Thyroid gland (tissue), 4 donors: ENCODE measurements around the gene MRPL45.

Experiments
- POLR2A ChIP-seq, 2 donors: fragments of 450-650 bp; IDR thresholded peaks; one replicate each; pipeline ENCODE4 v1.6.1; 2017; ENCODE audit warnings: antibody characterized with exemption in 2 of 2, mild to moderate bottlenecking in 2 of 2, moderate library complexity in 1 of 2
- TF ChIP-seq, protein P1 (sequence below), 6 experiments: fragments of 200-600 bp in 3 of 6; fragments of 450-650 bp in 3 of 6; sonication (generic) in 3 of 6; IDR thresholded peaks; one replicate each; pipeline ENCODE4 v1.5.1; 2016 to 2019; ENCODE audit warnings: antibody characterized with exemption in 6 of 6, mild to moderate bottlenecking in 2 of 6, inconsistent platforms in 1 of 6, moderate library complexity in 1 of 6

DNA sequence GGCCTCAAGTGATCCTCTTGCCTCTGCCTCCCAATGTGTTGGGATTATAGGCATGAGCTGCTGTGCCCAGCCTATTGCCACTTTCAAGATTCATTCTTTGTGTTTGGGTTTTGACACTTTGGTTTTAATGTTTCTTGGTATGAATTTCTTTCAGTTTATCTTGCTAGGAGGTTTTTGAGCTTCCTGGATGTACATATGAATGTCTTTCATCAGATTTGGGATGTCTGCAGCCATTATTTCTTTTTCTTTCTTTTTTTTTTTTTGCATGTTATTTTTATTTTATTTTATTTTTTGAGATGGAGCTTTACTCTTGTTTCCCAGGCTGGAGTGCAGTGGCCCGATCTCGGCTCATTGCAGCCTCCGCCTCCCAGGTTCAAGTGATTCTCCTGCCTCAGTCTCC is 18.5 kb downstream of the MRPL45 start:
- TF ChIP-seq, protein P1, sequence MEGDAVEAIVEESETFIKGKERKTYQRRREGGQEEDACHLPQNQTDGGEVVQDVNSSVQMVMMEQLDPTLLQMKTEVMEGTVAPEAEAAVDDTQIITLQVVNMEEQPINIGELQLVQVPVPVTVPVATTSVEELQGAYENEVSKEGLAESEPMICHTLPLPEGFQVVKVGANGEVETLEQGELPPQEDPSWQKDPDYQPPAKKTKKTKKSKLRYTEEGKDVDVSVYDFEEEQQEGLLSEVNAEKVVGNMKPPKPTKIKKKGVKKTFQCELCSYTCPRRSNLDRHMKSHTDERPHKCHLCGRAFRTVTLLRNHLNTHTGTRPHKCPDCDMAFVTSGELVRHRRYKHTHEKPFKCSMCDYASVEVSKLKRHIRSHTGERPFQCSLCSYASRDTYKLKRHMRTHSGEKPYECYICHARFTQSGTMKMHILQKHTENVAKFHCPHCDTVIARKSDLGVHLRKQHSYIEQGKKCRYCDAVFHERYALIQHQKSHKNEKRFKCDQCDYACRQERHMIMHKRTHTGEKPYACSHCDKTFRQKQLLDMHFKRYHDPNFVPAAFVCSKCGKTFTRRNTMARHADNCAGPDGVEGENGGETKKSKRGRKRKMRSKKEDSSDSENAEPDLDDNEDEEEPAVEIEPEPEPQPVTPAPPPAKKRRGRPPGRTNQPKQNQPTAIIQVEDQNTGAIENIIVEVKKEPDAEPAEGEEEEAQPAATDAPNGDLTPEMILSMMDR (IDR thresholded peaks at IDR 0.05) = no peak
- no peak for TF ChIP-seq POLR2A (IDR thresholded peaks at IDR 0.05)
